Left hindlimb (tissue), 1 donor: Measurements from ENCODE around the gene HTT-AS.

ENCODE experiments used
- DNase-seq: peaks from one replicate; pipeline ENCODE4 v3.0.0-alpha.2; 2018

HTT-AS gene

GRCh38 chr4:3029464-3029863 is 44.9 kb downstream of the HTT-AS start:
- DNase-seq: no peak

DNA sequence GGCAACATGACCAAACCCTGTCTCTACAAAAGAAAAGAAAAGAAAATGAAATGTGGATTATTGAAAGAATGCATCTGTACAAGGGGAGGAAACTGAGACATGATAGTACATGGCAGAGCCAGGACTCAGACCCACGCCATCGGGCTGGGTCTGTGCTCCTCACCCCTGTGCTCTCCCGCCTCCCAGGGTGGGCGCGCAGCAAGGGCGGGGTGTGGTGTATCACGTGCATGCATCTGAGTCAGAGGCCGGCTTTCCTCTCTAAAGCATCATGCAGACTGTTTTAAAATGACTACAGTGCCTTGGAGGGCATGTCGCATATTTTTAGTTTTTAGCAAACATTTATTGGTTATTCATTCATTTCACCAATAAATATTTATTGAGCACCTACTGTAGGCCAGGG is 47.8 kb downstream of the HTT-AS start:
- DNase-seq: no peak

- DNase-seq: no peak
Observed at GRCh38 chr4:3025881-3026280, 48.5 kb downstream of the HTT-AS start.

GRCh38 chr4:3022651-3023050 is 51.7 kb downstream of the HTT-AS start:
- no peak for DNase-seq

DNA sequence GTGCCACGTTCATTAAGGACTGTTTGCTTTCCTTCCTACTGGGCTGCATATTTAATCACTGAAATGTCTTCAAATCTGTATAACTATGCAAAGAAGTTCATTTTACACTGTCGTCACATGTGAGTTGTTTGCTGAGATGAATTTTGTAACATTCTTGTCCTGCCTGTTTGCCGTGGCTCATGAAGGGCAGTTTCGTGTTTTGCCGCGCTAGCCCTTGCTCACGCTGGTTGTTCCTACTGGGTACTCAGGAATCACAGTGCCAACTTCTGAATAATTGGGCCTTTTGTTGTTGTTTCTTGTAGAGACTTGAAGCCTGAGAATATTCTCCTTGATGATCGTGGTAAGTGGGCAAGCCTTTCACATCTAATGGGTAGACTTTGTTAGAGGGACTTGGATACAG is 52.2 kb downstream of the HTT-AS start:
- no peak for DNase-seq

- no peak for DNase-seq
Observed at GRCh38 chr4:3021627-3022026, 52.7 kb downstream of the HTT-AS start.

- DNase-seq: no peak
Observed at GRCh38 chr4:3021127-3021526, 53.2 kb downstream of the HTT-AS start.

DNA sequence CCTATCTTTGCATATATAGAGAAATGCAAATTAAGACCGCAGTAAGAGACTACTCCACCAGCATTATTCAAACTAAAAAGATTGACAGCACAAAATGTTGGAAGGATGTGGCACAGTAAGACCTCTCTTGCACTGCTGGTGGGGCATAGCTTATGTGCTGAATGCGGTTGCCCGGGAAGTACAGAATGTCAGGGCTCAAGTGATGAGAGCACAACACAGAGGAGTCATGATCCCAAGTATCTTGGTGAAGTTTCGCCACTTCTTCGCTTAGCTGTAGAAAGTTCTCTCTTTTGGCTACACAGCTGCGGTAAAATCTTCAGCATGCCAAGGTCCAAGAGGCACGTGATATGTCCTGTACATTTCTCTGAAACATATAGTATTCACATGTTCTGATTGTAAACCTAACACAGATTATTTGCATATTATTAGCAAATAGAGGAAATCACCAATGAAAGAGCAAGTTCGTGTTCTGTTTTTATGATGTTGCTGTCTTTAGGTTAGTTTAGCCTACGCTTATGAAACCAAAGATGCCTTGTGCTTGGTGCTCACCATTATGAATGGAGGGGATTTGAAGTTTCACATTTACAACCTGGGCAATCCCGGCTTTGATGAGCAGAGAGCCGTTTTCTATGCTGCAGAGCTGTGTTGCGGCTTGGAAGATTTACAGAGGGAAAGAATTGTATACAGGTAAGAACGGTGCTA is 55.0 kb downstream of the HTT-AS start:
- no peak for DNase-seq

DNA sequence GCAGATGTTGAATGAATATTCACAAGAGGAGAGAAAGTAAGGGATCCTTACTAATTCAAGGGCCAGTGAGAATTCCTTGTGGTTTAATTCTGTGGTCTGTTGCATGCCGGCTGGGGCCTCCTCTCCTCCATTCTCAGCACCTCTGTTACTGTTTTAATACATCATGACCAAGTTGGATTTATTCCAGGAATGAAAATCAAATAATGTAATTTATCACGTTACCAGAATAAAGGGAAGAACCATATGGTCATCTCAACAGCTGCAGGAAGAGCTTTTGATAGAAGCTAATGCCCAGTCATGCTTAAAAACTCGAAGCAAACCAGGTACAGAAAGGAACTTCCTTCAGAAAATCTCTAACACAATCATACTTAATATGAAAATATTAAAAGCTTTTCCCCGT is 56.8 kb downstream of the HTT-AS start:
- DNase-seq: no peak

- no peak for DNase-seq
Observed at GRCh38 chr4:3016961-3017360, 57.4 kb downstream of the HTT-AS start.

DNA sequence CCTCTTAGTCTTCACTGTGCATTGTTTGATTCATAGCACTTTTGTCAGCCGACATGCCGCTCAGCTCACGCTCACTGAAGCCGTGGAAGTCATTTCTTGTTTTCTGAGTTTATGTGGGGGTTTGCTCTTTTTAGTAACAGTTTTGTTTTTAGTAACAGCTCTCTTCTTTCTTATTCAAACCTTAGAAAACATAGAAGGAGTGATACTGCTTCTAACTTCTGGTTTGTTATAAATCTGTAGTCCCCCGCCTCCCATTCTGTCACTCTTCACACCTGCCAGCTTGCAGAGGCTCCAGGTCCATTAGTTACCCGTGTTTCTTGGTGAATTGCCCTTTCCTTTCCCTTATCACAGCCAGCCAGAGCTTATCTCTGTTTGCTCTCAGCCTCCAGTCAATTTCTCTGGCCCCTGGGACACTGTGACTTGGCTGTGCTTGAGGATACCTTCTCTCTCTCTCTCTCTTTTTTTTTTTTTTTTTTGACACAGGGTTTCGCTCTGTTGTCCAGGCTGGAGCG is 60.4 kb downstream of the HTT-AS start:
- no peak for DNase-seq
